Tibial nerve (tissue), 4 donors: ENCODE data around the gene KCNMA1. TPM values are rescaled to one million over a fixed set of nuclear protein-coding genes. Genes with fewer than 3 reads are reported as not detected.

Experiments used
- DNase-seq, 2 donors: peaks; one replicate each; pipeline ENCODE4 v3.0.0-alpha.2; 2019; ENCODE audit warnings: low spot score in 2 of 2
- H3K27ac ChIP-seq, 4 donors: fragments of 200-600 bp; sonication (generic) in 3 of 4; one replicate each; pipeline ENCODE4 v1.5.1; 2017 to 2019; ENCODE audit warnings: mild to moderate bottlenecking in 1 of 4
- H3K27me3 ChIP-seq, 2 donors: fragments of 200-600 bp; sonication (generic) in 1 of 2; one replicate each; pipeline versions ENCODE4 v1.5.1 to v1.6.0; 2017 to 2019
- H3K36me3 ChIP-seq, 3 donors: fragments of 200-600 bp; sonication (generic); one replicate each; pipeline ENCODE4 v1.5.1; 2018 to 2019
- H3K4me1 ChIP-seq, 4 donors: fragments of 200-600 bp; sonication (generic) in 3 of 4; one replicate each; pipeline ENCODE4 v1.5.1; 2017 to 2019
- H3K4me3 ChIP-seq, 4 donors: fragments of 200-600 bp; sonication (generic) in 3 of 4; one replicate each; pipeline ENCODE4 v1.5.1; 2017 to 2019; ENCODE audit warnings: mild to moderate bottlenecking in 1 of 4, moderate library complexity in 1 of 4
- H3K9me3 ChIP-seq, 4 donors: fragments of 200-600 bp; sonication (generic) in 3 of 4; one replicate each; pipeline ENCODE4 v1.5.1; 2017 to 2019
- CTCF ChIP-seq, 5 experiments: fragments of 200-600 bp in 3 of 5; fragments of 450-650 bp in 2 of 5; sonication (generic) in 3 of 5; IDR thresholded peaks; one replicate each; pipeline ENCODE4 v1.5.1; 2016 to 2019; ENCODE audit warnings: antibody characterized with exemption in 5 of 5, mild to moderate bottlenecking in 3 of 5, moderate library complexity in 2 of 5
- EP300 ChIP-seq, 2 donors: sonication (generic); formaldehyde crosslinking; IDR thresholded peaks; one replicate each; pipeline ENCODE4 v1.6.1; 2017; ENCODE audit warnings: antibody characterized with exemption in 2 of 2, mild to moderate bottlenecking in 1 of 2
- POLR2A ChIP-seq, 2 donors: fragments of 450-650 bp; IDR thresholded peaks; one replicate each; pipeline ENCODE4 v1.6.1; 2017; ENCODE audit warnings: antibody characterized with exemption in 2 of 2, mild to moderate bottlenecking in 2 of 2, moderate library complexity in 2 of 2
- WGBS, 2 donors: methylation state at CpG; one replicate each; pipeline ENCODE4 v1.1.5; 2018; 5-methylcytosine and 5-hydroxymethylcytosine counted together
- total RNA-seq, 4 donors: library from RNA; depleted of rRNA; stranded (reverse); fragments of >200 nt; gene quantifications; one replicate each; pipeline ENCODE4 v1.1.0, GENCODE V29; 2016

KCNMA1 gene
- total RNA-seq, 4 donors from 2014 or later: 10.2 to 19.9 (median 13.7) TPM

- TF ChIP-seq EP300 (IDR thresholded peaks at IDR 0.05) (no peak), POLR2A (IDR thresholded peaks at IDR 0.05) (no peak), CTCF (IDR thresholded peaks at IDR 0.05) (no peak)
- no peaks in the 10 kb centered on the region for H3K9me3 ChIP-seq
- DNase-seq: no peak
- H3K4me1 ChIP-seq: no peaks in the 10 kb centered on the region
- no peak overlapping the region for H3K27ac ChIP-seq
- 79 to 88% methylated on average over 3 of the region's 3 CpGs for WGBS, 2 donors
- no peak overlapping the region for H3K4me3 ChIP-seq
- H3K27me3 ChIP-seq: peaks cover 0 to 4% of the 10 kb centered on the region in 2 donors
- H3K36me3 ChIP-seq: no peaks in the 10 kb centered on the region
Observed at GRCh38 chr10:77289027-77289501, 348.5 kb downstream of the KCNMA1 start.

GRCh38 chr10:77287647-77288120 lies 349.9 kb downstream of the KCNMA1 start:
- DNase-seq: no peak
- Histone ChIP-seq H3K27me3 (peaks cover 0 to 13% of the 10 kb centered on the region in 2 donors), H3K9me3 (no peaks in the 10 kb centered on the region), H3K4me3 (no peak overlapping the region), H3K4me1 (no peaks in the 10 kb centered on the region), H3K27ac (no peak overlapping the region), H3K36me3 (no peaks in the 10 kb centered on the region)
- TF ChIP-seq EP300 (IDR thresholded peaks at IDR 0.05) (no peak), CTCF (IDR thresholded peaks at IDR 0.05) (no peak), POLR2A (IDR thresholded peaks at IDR 0.05) (no peak)
- WGBS, 2 donors: 54 to 69% methylated on average over 2 of the region's 2 CpGs

DNA sequence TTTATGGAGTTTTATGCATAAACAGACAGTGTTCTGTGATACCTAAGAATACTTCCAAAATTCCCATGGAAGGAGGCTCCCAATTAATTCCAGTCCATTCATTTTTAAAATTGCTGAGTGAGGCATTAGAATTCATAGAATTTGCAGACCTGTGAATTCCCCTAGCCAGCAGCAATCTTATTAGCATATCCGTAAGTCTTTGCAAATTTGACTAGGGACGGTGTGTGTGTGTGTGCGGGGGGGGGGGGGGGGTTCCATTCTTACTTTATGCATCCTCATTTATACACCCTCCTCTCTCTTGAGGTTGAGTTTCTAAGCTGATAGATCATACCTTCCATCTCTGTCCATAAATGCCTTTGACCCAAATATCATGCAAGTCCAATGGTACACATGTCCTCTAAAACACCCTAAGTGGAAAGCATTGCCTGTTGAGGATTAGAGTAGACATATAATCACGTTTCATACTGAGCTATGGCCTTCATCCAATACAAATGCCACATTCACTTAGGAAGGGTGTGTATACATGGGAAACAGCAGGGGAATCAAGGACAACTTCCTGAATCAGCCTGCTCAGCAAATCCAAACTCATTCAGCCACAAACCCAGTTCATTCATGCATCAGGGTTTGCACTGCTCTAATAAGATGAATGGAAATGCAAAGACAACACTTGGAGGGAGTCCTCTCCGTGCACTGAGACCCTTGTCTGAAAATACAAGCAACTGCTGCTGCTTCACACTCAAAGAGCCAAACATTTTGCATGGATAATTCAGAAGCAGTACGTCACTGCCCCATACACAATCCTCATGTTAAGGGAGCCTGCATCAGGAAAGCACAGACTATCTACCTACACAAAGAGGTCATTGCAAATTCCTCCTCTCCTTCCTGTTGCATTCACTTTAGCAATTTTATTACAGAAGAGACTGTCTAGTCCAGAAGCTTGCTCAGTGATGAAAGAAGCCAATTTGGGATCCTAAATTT lies 350.8 kb downstream of the KCNMA1 start:
- TF ChIP-seq CTCF (IDR thresholded peaks at IDR 0.05) (no peak), POLR2A (IDR thresholded peaks at IDR 0.05) (no peak), EP300 (IDR thresholded peaks at IDR 0.05) (no peak)
- no peaks in the 10 kb centered on the region for H3K9me3 ChIP-seq
- no peaks in the 10 kb centered on the region for H3K36me3 ChIP-seq
- H3K4me3 ChIP-seq: no peak overlapping the region
- H3K4me1 ChIP-seq: no peaks in the 10 kb centered on the region
- 54 to 58% methylated on average over 5 of the region's 6 CpGs for WGBS, 2 donors
- peaks cover 0 to 16% of the 10 kb centered on the region in 2 donors for H3K27me3 ChIP-seq
- DNase-seq: no peak
- H3K27ac ChIP-seq: no peak overlapping the region

DNA sequence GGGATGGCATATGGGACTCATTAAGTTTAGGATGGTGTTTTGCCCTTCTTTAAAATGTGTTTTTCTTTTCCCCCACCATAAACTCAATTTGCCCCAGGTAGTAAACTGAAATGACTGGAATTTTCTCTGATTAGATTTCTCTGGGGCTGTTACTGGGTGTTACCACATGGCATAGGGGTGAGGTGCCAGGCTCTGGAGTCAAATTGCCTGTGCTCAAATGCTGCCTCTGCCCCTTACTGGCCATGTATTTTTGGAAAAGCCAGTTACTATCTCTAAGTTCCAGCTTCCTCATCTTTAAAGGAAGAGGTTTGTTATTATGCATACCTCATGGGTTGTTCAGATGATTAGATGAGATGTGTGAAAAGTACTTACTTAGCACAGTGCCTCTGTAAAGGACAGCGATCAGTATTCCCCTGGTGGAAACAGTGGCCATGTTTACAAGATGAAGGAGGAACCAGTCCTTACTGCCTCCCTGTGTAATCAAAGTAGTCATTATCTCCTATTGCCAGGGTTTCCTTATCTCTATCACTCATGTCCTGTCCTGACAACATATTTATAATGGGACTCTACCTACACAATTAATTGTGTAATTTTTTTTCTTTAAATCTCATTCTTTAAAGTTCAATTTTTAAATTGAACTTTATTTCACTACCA lies 352.0 kb downstream of the KCNMA1 start:
- DNase-seq: no peak
- Histone ChIP-seq H3K9me3 (no peaks in the 10 kb centered on the region), H3K27me3 (peaks cover 0 to 26% of the 10 kb centered on the region in 2 donors), H3K4me1 (no peaks in the 10 kb centered on the region), H3K4me3 (no peak overlapping the region), H3K36me3 (no peaks in the 10 kb centered on the region), H3K27ac (no peak overlapping the region)
- 52 to 67% methylated on average over 1 of the region's 1 CpG for WGBS, 2 donors
- TF ChIP-seq CTCF (IDR thresholded peaks at IDR 0.05) (no peak), POLR2A (IDR thresholded peaks at IDR 0.05) (no peak), EP300 (IDR thresholded peaks at IDR 0.05) (no peak)
